Neural progenitor cell (in vitro differentiated cells): ENCODE results near the gene PLAAT4. TPM values are rescaled to one million over a fixed set of nuclear protein-coding genes. Genes with fewer than 3 reads are reported as not detected.

ENCODE experiments used
- DNase-seq: peaks from one replicate; pipeline ENCODE4 v3.0.0-alpha.2; 2016; ENCODE audit warnings: low spot score
- H2AFZ ChIP-seq: fragments of 200-600 bp; sonication (generic); replicated peaks from 2 replicates; pipeline ENCODE4 v1.6.1; 2016; ENCODE audit warnings: antibody characterized with exemption
- H3F3A ChIP-seq: fragments of 200-600 bp; sonication (generic); 2 replicates; pipeline ENCODE4 v1.6.1; 2016; ENCODE audit warnings: antibody characterized with exemption, low read depth
- H3K27ac ChIP-seq: fragments of 200-600 bp; sonication (generic); 2 replicates; pipeline ENCODE4 v1.5.1; 2016; ENCODE audit warnings: mild to moderate bottlenecking
- H3K27me3 ChIP-seq: fragments of 200-600 bp; sonication (generic); 2 replicates; pipeline ENCODE4 v1.6.1; 2016; ENCODE audit warnings: mild to moderate bottlenecking, moderate library complexity
- H3K36me3 ChIP-seq: fragments of 200-600 bp; sonication (generic); 2 replicates; pipeline ENCODE4 v1.5.1; 2016
- H3K4me1 ChIP-seq: fragments of 200-600 bp; sonication (generic); 2 replicates; pipeline ENCODE4 v1.6.1; 2016; ENCODE audit warnings: mixed run types
- H3K4me2 ChIP-seq: fragments of 200-600 bp; sonication (generic); 2 replicates; pipeline ENCODE4 v1.6.1; 2016
- H3K4me3 ChIP-seq: fragments of 200-600 bp; sonication (generic); 2 replicates; pipeline ENCODE4 v1.5.1; 2016
- H3K79me2 ChIP-seq: fragments of 200-600 bp; sonication (generic); 2 replicates; pipeline ENCODE4 v1.6.1; 2016; ENCODE audit warnings: low read depth
- H3K9ac ChIP-seq: fragments of 200-600 bp; sonication (generic); 2 replicates; pipeline ENCODE4 v1.6.1; 2016
- H3K9me3 ChIP-seq: fragments of 200-600 bp; sonication (generic); 2 replicates; pipeline ENCODE4 v1.5.1; 2016; ENCODE audit warnings: low read depth
- H4K20me1 ChIP-seq: fragments of 200-600 bp; sonication (generic); 2 replicates; pipeline ENCODE4 v1.6.1; 2016; ENCODE audit warnings: low read depth
- H3K27ac Mint-ChIP-seq: 3 replicates; pipeline ENCODE4 v1.8.0; 2021; ENCODE audit warnings: mixed read lengths
- H3K27me3 Mint-ChIP-seq: 2 replicates; pipeline ENCODE4 v1.8.0; 2022; ENCODE audit warnings: low read depth, mild to moderate bottlenecking, inconsistent platforms, moderate library complexity, mixed read lengths; ENCODE audit not compliant: insufficient read depth
- H3K36me3 Mint-ChIP-seq: 3 replicates; pipeline ENCODE4 v1.8.0; 2021; ENCODE audit warnings: mixed read lengths
- H3K4me1 Mint-ChIP-seq: 3 replicates; pipeline ENCODE4 v1.8.0; 2021; ENCODE audit warnings: mixed read lengths
- H3K4me3 Mint-ChIP-seq: 3 replicates; pipeline ENCODE4 v1.8.0; 2021; ENCODE audit warnings: mild to moderate bottlenecking, moderate library complexity, mixed read lengths
- H3K9me3 Mint-ChIP-seq: 3 replicates; pipeline ENCODE4 v1.8.0; 2020; ENCODE audit warnings: mixed read lengths
- CTCF ChIP-seq: fragments of 200-600 bp; sonication (generic); IDR thresholded peaks from 2 replicates; pipeline ENCODE4 v1.5.1; 2017; ENCODE audit warnings: antibody characterized with exemption, mild to moderate bottlenecking
- EZH2 ChIP-seq: fragments of 200-600 bp; sonication (generic); IDR thresholded peaks from 2 replicates; pipeline ENCODE4 v1.6.1; 2017; ENCODE audit warnings: antibody characterized with exemption, mild to moderate bottlenecking, moderate library complexity
- EZH2phosphoT487 ChIP-seq: fragments of 200-600 bp; sonication (generic); IDR thresholded peaks from 2 replicates; pipeline ENCODE4 v1.6.1; 2017; ENCODE audit warnings: antibody characterized with exemption
- total RNA-seq: library from RNA; depleted of rRNA; stranded (reverse); fragments of >200 nt; gene quantifications from 2 replicates; pipeline ENCODE4 v1.2.3, GENCODE V29; 2015; ENCODE audit warnings: low replicate concordance

The PLAAT4 gene
- total RNA-seq, 1 donor from 2014 or later: not detected

- Histone ChIP-seq H2AFZ (no peak overlapping the region), H3F3A (peaks cover 31% of the 10 kb centered on the region), H3K27ac (no peak overlapping the region), H3K4me2 (no peak overlapping the region), H4K20me1 (peaks cover 6% of the 10 kb centered on the region), H3K9ac (no peak overlapping the region), H3K4me3 (no peak overlapping the region), H3K9me3 (no peaks in the 10 kb centered on the region), H3K36me3 (no peaks in the 10 kb centered on the region), H3K27me3 (peaks cover 29% of the 10 kb centered on the region), H3K4me1 (peaks cover 30% of the 10 kb centered on the region), H3K79me2 (no peaks in the 10 kb centered on the region)
- H3K4me3 Mint-ChIP-seq: no peak overlapping the region
- H3K36me3 Mint-ChIP-seq: no peaks in the 10 kb centered on the region
- H3K27me3 Mint-ChIP-seq: peaks cover 28% of the 10 kb centered on the region
- H3K4me1 Mint-ChIP-seq: peaks cover 15% of the 10 kb centered on the region
- TF ChIP-seq CTCF (no peak), EZH2 (no peak), EZH2phosphoT487 (no peak)
- H3K27ac Mint-ChIP-seq: no peak overlapping the region
- peaks cover 3% of the 10 kb centered on the region for H3K9me3 Mint-ChIP-seq
- no peak for DNase-seq
Observed at GRCh38 chr11:63492441-63492840, 44.2 kb upstream of the PLAAT4 start.

GRCh38 chr11:63493127-63493526 lies 43.5 kb upstream of the PLAAT4 start:
- TF ChIP-seq EZH2 (no peak), EZH2phosphoT487 (no peak), CTCF (no peak)
- no peak overlapping the region for H3K9ac ChIP-seq
- H3K4me2 ChIP-seq: no peak overlapping the region
- DNase-seq: no peak
- peaks cover 29% of the 10 kb centered on the region for H3K27me3 ChIP-seq
- peaks cover 31% of the 10 kb centered on the region for H3F3A ChIP-seq
- Mint-ChIP-seq H3K9me3 (peaks cover 3% of the 10 kb centered on the region), H3K4me3 (no peak overlapping the region), H3K4me1 (peaks cover 15% of the 10 kb centered on the region), H3K27me3 (peaks cover 28% of the 10 kb centered on the region), H3K27ac (no peak overlapping the region), H3K36me3 (no peaks in the 10 kb centered on the region)
- H3K36me3 ChIP-seq: no peaks in the 10 kb centered on the region
- H3K79me2 ChIP-seq: no peaks in the 10 kb centered on the region
- H3K9me3 ChIP-seq: no peaks in the 10 kb centered on the region
- no peak overlapping the region for H2AFZ ChIP-seq
- H3K4me1 ChIP-seq: peaks cover 30% of the 10 kb centered on the region
- H3K27ac ChIP-seq: no peak overlapping the region
- H3K4me3 ChIP-seq: no peak overlapping the region
- H4K20me1 ChIP-seq: peaks cover 6% of the 10 kb centered on the region

GRCh38 chr11:63494975-63495374 lies 41.6 kb upstream of the PLAAT4 start:
- TF ChIP-seq CTCF (no peak), EZH2phosphoT487 (no peak), EZH2 (no peak)
- Histone ChIP-seq H3F3A (peaks cover 23% of the 10 kb centered on the region), H3K4me2 (no peak overlapping the region), H3K9ac (no peak overlapping the region), H3K36me3 (no peaks in the 10 kb centered on the region), H3K79me2 (no peaks in the 10 kb centered on the region), H3K27ac (no peak overlapping the region), H3K4me1 (peaks cover 25% of the 10 kb centered on the region), H3K9me3 (no peaks in the 10 kb centered on the region), H2AFZ (no peak overlapping the region), H3K4me3 (no peak overlapping the region), H3K27me3 (peaks cover 31% of the 10 kb centered on the region), H4K20me1 (peaks cover 5% of the 10 kb centered on the region)
- peaks cover 12% of the 10 kb centered on the region for H3K4me1 Mint-ChIP-seq
- no peak overlapping the region for H3K4me3 Mint-ChIP-seq
- H3K36me3 Mint-ChIP-seq: no peaks in the 10 kb centered on the region
- H3K9me3 Mint-ChIP-seq: peaks cover 15% of the 10 kb centered on the region
- H3K27me3 Mint-ChIP-seq: peaks cover 19% of the 10 kb centered on the region
- no peak for DNase-seq
- H3K27ac Mint-ChIP-seq: no peak overlapping the region
